ENCODE data around the gene CANX. TPM values are rescaled to one million over a fixed set of nuclear protein-coding genes. Genes with fewer than 3 reads are reported as not detected.
A peak's percentile ranks its signal among the peaks of the same experiment; 100 is the strongest.
"Not testable (repeated sequence)": the region's sequence is repeated elsewhere in the genome, so short reads cannot be mapped to it uniquely, and the experiment has no call there.

The CANX gene
- total RNA-seq, 1 donor from 2014 or later: 403 TPM

- H3K4me1 Mint-ChIP-seq: peaks cover 24% of the 10 kb centered on the region
- H3K36me3 ChIP-seq: no peaks in the 10 kb centered on the region
These were observed 2.2 kb upstream of the CANX start for GRCh38 chr5:179696603-179697002.

GRCh38 chr5:179697108-179697507, 1.7 kb upstream of the CANX start:
- Histone ChIP-seq H3K27ac (no peak overlapping the region), H3K79me2 (ENCODE audit: low read depth) (peaks cover 33% of the 10 kb centered on the region), H3K4me1 (no peaks in the 10 kb centered on the region), H3K4me3 (no peak overlapping the region), H3K36me3 (no peaks in the 10 kb centered on the region), H3F3A (ENCODE audit: low read depth) (peaks cover 13% of the 10 kb centered on the region), H2AFZ (replicated peaks) (no peak overlapping the region), H4K20me1 (ENCODE audit: low read depth) (peaks cover 15% of the 10 kb centered on the region), H3K9me3 (ENCODE audit: low read depth) (no peaks in the 10 kb centered on the region), H3K27me3 (no peaks in the 10 kb centered on the region), H3K9ac (no peak overlapping the region), H3K4me2 (no peak overlapping the region)
- peak overlapping the region; percentile 98 for H3K4me3 Mint-ChIP-seq
- peaks cover 24% of the 10 kb centered on the region for H3K4me1 Mint-ChIP-seq
- no peak for DNase-seq (ENCODE audit: low spot score)
- H3K36me3 Mint-ChIP-seq: peaks cover 12% of the 10 kb centered on the region
- TF ChIP-seq EZH2phosphoT487 (IDR thresholded peaks at IDR 0.05) (no peak), EZH2 (IDR thresholded peaks at IDR 0.05) (no peak)
- TF ChIP-seq, protein P1, sequence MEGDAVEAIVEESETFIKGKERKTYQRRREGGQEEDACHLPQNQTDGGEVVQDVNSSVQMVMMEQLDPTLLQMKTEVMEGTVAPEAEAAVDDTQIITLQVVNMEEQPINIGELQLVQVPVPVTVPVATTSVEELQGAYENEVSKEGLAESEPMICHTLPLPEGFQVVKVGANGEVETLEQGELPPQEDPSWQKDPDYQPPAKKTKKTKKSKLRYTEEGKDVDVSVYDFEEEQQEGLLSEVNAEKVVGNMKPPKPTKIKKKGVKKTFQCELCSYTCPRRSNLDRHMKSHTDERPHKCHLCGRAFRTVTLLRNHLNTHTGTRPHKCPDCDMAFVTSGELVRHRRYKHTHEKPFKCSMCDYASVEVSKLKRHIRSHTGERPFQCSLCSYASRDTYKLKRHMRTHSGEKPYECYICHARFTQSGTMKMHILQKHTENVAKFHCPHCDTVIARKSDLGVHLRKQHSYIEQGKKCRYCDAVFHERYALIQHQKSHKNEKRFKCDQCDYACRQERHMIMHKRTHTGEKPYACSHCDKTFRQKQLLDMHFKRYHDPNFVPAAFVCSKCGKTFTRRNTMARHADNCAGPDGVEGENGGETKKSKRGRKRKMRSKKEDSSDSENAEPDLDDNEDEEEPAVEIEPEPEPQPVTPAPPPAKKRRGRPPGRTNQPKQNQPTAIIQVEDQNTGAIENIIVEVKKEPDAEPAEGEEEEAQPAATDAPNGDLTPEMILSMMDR (IDR thresholded peaks at IDR 0.05): no peak
- no peaks in the 10 kb centered on the region for H3K9me3 Mint-ChIP-seq
- peaks cover 6% of the 10 kb centered on the region for H3K27me3 Mint-ChIP-seq (ENCODE audit: insufficient read depth, low read depth)
- H3K27ac Mint-ChIP-seq: no peak overlapping the region

More at GRCh38 chr5:179696603-179697002, 2.2 kb upstream of the CANX start:
- Histone ChIP-seq H3K9me3 (ENCODE audit: low read depth) (no peaks in the 10 kb centered on the region), H4K20me1 (ENCODE audit: low read depth) (peaks cover 15% of the 10 kb centered on the region), H2AFZ (replicated peaks) (no peak overlapping the region), H3K27ac (no peak overlapping the region), H3K4me1 (no peaks in the 10 kb centered on the region), H3K9ac (no peak overlapping the region), H3K4me3 (no peak overlapping the region), H3K4me2 (no peak overlapping the region), H3K79me2 (ENCODE audit: low read depth) (peaks cover 28% of the 10 kb centered on the region), H3K27me3 (no peaks in the 10 kb centered on the region), H3F3A (ENCODE audit: low read depth) (peaks cover 13% of the 10 kb centered on the region)
- Mint-ChIP-seq H3K9me3 (no peaks in the 10 kb centered on the region), H3K4me3 (no peak overlapping the region), H3K27me3 (ENCODE audit: insufficient read depth, low read depth) (peaks cover 6% of the 10 kb centered on the region), H3K36me3 (peaks cover 10% of the 10 kb centered on the region), H3K27ac (no peak overlapping the region)
- DNase-seq (ENCODE audit: low spot score): no peak
- TF ChIP-seq, protein P1 (IDR thresholded peaks at IDR 0.05): no peak
- TF ChIP-seq EZH2 (IDR thresholded peaks at IDR 0.05) (no peak), EZH2phosphoT487 (IDR thresholded peaks at IDR 0.05) (no peak)

DNA sequence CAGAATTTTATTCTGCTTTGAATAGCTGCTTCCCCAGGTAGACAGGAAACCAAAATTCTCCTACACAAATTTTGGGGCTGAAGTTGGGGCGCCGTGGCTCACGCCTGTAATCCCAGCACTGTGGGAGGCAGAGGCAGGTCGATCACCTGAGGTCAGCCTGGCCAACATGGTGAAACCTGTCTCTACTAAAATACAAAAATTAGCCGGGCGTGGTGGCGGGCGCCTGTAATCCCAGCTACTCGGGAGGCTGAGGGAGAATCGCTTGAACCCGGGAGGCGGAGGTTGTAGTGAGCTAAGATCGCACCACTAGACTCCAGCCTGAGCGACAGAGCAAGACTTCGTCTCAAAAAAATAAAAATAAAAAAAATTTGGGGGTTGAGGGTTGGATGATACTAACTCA, 1.2 kb upstream of the CANX start:
- H3K79me2 ChIP-seq (ENCODE audit: low read depth): peaks cover 38% of the 10 kb centered on the region
- H3K9me3 Mint-ChIP-seq; H3K36me3 ChIP-seq; H3K9ac ChIP-seq; H3K27ac ChIP-seq; H3K27me3 Mint-ChIP-seq (ENCODE audit: insufficient read depth, low read depth); H3K27me3 ChIP-seq; DNase-seq (ENCODE audit: low spot score); H3K4me1 ChIP-seq; H3K27ac Mint-ChIP-seq; H2AFZ ChIP-seq (replicated peaks); H3K9me3 ChIP-seq (ENCODE audit: low read depth): not testable (repeated sequence)
- H3K4me1 Mint-ChIP-seq: peaks cover 27% of the 10 kb centered on the region
- peak overlapping the region; percentile 82 for H3K4me2 ChIP-seq
- peak overlapping the region; percentile 98 for H3K4me3 Mint-ChIP-seq
- H3K4me3 ChIP-seq: peak overlapping the region; percentile 69
- peaks cover 16% of the 10 kb centered on the region for H3K36me3 Mint-ChIP-seq
- H4K20me1 ChIP-seq (ENCODE audit: low read depth): peaks cover 15% of the 10 kb centered on the region
- peaks cover 13% of the 10 kb centered on the region for H3F3A ChIP-seq (ENCODE audit: low read depth)

GRCh38 chr5:179697993-179698934, 503 bp upstream of the CANX start:
- no peaks in the 10 kb centered on the region for H3K27me3 ChIP-seq
- H3K27ac Mint-ChIP-seq: peak overlapping the region; percentile 47
- H4K20me1 ChIP-seq (ENCODE audit: low read depth): peaks cover 19% of the 10 kb centered on the region
- H3K27me3 Mint-ChIP-seq (ENCODE audit: insufficient read depth, low read depth): peaks cover 6% of the 10 kb centered on the region
- no peaks in the 10 kb centered on the region for H3K9me3 ChIP-seq (ENCODE audit: low read depth)
- H3K4me2 ChIP-seq: peak overlapping the region; percentile 82
- H3K79me2 ChIP-seq (ENCODE audit: low read depth): peaks cover 45% of the 10 kb centered on the region
- peak overlapping the region; percentile 84 for H3K27ac ChIP-seq
- peaks cover 28% of the 10 kb centered on the region for H3K4me1 Mint-ChIP-seq
- DNase-seq (ENCODE audit: low spot score): peak; percentile 100
- no peaks in the 10 kb centered on the region for H3K4me1 ChIP-seq
- TF ChIP-seq EZH2 (IDR thresholded peaks at IDR 0.05) (no peak), EZH2phosphoT487 (IDR thresholded peaks at IDR 0.05) (no peak)
- TF ChIP-seq, protein P1 (IDR thresholded peaks at IDR 0.05): no peak
- peaks cover 17% of the 10 kb centered on the region for H3K36me3 Mint-ChIP-seq
- H3F3A ChIP-seq (ENCODE audit: low read depth): peaks cover 13% of the 10 kb centered on the region
- peak overlapping the region; percentile 71 for H2AFZ ChIP-seq (replicated peaks)
- peak overlapping the region; percentile 61 for H3K9ac ChIP-seq
- H3K9me3 Mint-ChIP-seq: no peaks in the 10 kb centered on the region
- no peaks in the 10 kb centered on the region for H3K36me3 ChIP-seq
- H3K4me3 Mint-ChIP-seq: peak overlapping the region; percentile 98
- H3K4me3 ChIP-seq: peak overlapping the region; percentile 75
